GM10266 (cell line): ENCODE results near the gene SCRN1.

Experiments used
- DNase-seq: peaks from one replicate; pipeline ENCODE4 v3.0.0; 2012; ENCODE audit errors: extremely low spot score
- CTCF ChIP-seq: IDR thresholded peaks from 2 replicates; pipeline ENCODE4 v1.5.1; 2012; ENCODE audit warnings: mild to moderate bottlenecking, low read depth; ENCODE audit not compliant: control insufficient read depth, insufficient read depth; ENCODE audit errors: missing control alignments

Gene SCRN1

DNA sequence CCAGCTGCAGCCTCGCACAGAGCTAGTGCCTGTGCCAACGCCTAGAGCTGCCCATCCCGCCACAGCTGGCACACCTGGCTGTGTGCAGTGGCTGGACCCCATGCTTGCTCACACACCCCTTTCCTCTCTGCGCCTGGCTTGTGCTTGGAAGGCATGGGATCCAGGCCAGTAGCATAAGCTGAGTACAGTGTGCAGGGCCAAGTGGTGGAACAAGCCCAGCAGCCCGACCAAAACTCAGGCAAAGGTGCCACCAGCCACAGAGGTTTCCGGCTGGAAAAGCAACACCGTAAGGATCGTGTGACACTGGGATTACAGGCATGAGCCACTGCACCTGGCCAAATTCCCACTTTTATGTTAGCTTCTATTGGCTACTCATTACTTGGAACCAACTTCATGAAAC, 38.4 kb downstream of the SCRN1 start:
- DNase-seq, result no peak
- no peak for TF ChIP-seq CTCF

- no peak for DNase-seq
- no peak for TF ChIP-seq CTCF
Observed at GRCh38 chr7:29950480-29950879, 39.1 kb downstream of the SCRN1 start.

DNA sequence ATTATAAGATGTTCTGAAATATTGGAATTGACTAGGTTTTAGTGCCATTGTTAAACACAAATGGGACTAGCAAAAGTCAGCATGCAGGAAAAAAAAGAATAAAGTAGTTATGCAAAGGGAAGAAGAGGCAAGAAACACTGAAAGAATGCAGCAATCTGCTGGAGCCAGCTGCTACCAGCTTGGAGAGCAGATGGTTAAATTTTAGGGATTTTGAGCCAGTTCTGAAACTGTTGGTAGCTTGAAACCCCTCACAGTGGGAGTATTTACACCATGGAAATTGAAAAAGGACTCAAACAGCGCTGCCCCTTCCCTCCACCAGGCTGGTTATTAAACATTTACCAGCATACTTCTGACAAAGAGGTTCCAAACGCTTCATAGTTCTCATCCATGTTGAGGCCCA, 41.0 kb downstream of the SCRN1 start:
- TF ChIP-seq CTCF, result no peak
- DNase-seq, result no peak

- no peak for DNase-seq
- TF ChIP-seq CTCF, result peak; percentile 20
Observed at GRCh38 chr7:29946428-29947186, 43.0 kb downstream of the SCRN1 start.

DNA sequence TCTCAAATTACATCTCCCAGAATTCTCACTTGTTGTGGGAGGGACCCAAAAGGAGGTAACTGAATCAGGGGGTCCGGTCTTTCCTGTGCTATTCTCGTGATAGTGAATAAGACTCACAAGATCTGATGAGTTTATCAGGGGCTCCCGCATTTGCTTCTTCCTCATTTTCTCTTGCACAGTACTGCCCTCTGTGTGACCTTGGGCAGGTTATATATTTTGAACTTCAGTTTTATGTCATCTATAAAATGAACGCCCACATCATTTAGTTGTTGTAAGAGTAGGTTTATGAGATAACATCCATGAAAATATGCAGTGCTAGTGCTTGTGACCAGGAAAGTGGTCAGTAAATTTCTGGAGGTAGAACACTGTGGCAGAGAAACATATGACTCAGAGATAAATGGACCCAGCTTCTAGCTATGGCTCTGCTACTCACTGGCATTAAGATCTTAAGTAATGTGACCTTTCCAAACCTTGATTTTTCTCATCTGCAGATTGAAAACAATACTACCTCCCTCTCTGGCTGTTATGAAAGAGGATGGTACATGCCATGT, 44.3 kb downstream of the SCRN1 start:
- no peak for TF ChIP-seq CTCF
- no peak for DNase-seq

DNA sequence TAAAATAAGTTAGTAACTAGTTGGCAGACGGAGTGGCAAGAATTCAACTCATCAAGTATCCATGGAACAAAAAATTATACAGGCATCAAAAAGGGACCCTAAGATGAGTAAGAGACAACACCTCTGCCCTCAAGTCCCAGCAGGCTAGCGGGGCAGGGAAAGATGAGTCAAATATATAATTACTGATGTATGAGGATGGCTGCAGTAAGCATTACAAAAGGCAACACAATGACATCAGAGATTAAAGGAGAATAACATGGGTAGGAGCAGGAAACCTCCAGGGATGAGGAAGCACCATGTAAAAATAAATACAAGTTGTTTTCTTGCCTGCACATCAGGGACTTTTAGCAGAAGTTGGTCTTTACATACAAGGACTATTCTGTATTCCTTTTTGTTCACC, 49.4 kb downstream of the SCRN1 start:
- no peak for TF ChIP-seq CTCF
- DNase-seq, result no peak

GRCh38 chr7:29937132-29937531, 52.5 kb downstream of the SCRN1 start:
- no peak for DNase-seq
- TF ChIP-seq CTCF, result no peak
